HepG2 (cell line): ENCODE results near the gene RREB1. TPM values are rescaled to one million over a fixed set of nuclear protein-coding genes. Genes with fewer than 3 reads are reported as not detected.

Experiments used
- PITX1 ChIP-seq: sonication (generic); formaldehyde crosslinking; IDR thresholded peaks from 2 replicates; pipeline ENCODE4 v1.5.1; 2020; ENCODE audit warnings: mild to moderate bottlenecking, missing genetic modification reagents
- SOX5 ChIP-seq: IDR thresholded peaks from 2 replicates; pipeline ENCODE4 v1.6.1; 2016; ENCODE audit warnings: borderline replicate concordance
- TGIF2 ChIP-seq: IDR thresholded peaks from 2 replicates; pipeline ENCODE4 v1.6.1; 2016; ENCODE audit warnings: control low read depth, missing compliant biosample characterization
- polyA plus RNA-seq, 8 experiments: library from polyadenylated mRNA; depleted of rRNA in 3 of 8; stranded (reverse) in 7 of 8; unstranded in 1 of 8; fragments of >200 nt; fragmentation: Illumina TruSeq in 4 of 8; extraction: Trizol in 4 of 8; gene quantifications; 2 replicates each; pipeline versions ENCODE4 v1.2.1 to v1.2.3, GENCODE V29; 2011 to 2016; ENCODE audit warnings: low read depth in 4 of 8, missing spikeins in 1 of 8, mixed read lengths in 1 of 8; ENCODE audit not compliant: insufficient read depth in 1 of 8
- total RNA-seq, 5 experiments: library from RNA; depleted of rRNA; stranded (reverse); fragments of >200 nt; fragmentation: Illumina TruSeq; extraction: Trizol; gene quantifications; 2 replicates each; pipeline ENCODE4 v1.2.3, GENCODE V29; 2016; ENCODE audit warnings: low read depth in 1 of 5
- TF ChIP-seq, protein P1 (sequence below): sonication (generic); formaldehyde crosslinking; IDR thresholded peaks from 2 replicates; pipeline ENCODE4 v1.4.0; 2020; ENCODE audit warnings: missing genetic modification reagents, borderline replicate concordance
- TF ChIP-seq, protein P2 (sequence below): sonication (generic); formaldehyde crosslinking; IDR thresholded peaks from 2 replicates; pipeline ENCODE4 v1.4.0; 2020; ENCODE audit warnings: low read depth, mild to moderate bottlenecking, missing genetic modification reagents
- TF ChIP-seq, protein P3 (sequence below): sonication (generic); formaldehyde crosslinking; IDR thresholded peaks from 2 replicates; pipeline ENCODE4 v1.5.1; 2020; ENCODE audit warnings: mild to moderate bottlenecking, missing genetic modification reagents, borderline replicate concordance
- TF ChIP-seq, protein P4 (sequence below): sonication (generic); formaldehyde crosslinking; IDR thresholded peaks from 2 replicates; pipeline ENCODE4 v1.4.0; 2020; ENCODE audit warnings: mild to moderate bottlenecking, missing genetic modification reagents, borderline replicate concordance
- TF ChIP-seq, protein P5 (sequence below): sonication (generic); formaldehyde crosslinking; IDR thresholded peaks from 2 replicates; pipeline ENCODE4 v1.5.0; 2020; ENCODE audit warnings: missing genetic modification reagents, mild to moderate bottlenecking, borderline replicate concordance

RREB1 gene
- total and polyA plus RNA-seq, 2 of the 13 experiments (the other 11 are each of a cell fraction or from before 2014, with no cell fraction given): 6.1 to 23.2 TPM

DNA sequence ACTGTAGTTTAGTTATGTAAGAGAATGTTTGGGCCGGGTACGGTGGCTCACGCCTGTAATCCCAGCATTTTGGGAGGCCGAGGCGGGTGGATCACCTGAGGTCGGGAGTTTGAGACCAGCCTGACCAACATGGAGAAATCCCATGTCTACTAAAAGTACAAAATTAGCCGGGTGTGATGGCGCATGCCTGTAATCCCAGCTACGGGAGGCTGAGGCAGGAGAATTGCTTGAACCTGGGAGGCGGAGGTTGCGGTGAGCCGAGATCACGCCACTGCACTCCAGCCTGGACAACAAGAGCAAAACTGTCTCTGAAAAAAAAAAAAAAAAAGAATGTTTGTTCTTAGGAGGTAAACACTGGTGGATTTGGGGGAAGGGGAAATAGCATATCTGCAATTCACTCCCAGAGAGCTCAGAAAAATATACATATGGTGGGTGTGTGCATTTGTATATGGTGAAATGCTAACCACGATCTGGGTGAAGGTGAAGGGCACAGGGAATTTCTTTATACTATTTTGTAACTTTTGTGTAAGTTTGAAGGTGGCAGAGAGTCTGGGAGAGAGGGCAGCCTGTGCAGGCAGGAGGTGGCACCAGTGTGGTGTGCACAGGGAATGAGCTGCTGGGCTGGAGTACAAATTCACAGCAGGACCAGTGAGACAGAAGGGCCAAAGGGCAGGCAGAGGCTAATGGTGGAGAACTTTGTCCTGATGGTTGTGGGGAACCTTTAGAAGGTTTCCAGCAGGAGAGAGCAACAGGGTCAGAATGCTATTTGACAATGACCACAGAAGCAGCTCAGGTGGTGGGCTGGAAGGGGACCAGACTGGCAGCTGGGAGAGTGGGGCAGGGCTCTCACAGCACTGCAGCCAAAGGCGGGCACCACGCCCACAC, 162.8 kb downstream of the RREB1 start (continued):
- TF ChIP-seq, protein P1, sequence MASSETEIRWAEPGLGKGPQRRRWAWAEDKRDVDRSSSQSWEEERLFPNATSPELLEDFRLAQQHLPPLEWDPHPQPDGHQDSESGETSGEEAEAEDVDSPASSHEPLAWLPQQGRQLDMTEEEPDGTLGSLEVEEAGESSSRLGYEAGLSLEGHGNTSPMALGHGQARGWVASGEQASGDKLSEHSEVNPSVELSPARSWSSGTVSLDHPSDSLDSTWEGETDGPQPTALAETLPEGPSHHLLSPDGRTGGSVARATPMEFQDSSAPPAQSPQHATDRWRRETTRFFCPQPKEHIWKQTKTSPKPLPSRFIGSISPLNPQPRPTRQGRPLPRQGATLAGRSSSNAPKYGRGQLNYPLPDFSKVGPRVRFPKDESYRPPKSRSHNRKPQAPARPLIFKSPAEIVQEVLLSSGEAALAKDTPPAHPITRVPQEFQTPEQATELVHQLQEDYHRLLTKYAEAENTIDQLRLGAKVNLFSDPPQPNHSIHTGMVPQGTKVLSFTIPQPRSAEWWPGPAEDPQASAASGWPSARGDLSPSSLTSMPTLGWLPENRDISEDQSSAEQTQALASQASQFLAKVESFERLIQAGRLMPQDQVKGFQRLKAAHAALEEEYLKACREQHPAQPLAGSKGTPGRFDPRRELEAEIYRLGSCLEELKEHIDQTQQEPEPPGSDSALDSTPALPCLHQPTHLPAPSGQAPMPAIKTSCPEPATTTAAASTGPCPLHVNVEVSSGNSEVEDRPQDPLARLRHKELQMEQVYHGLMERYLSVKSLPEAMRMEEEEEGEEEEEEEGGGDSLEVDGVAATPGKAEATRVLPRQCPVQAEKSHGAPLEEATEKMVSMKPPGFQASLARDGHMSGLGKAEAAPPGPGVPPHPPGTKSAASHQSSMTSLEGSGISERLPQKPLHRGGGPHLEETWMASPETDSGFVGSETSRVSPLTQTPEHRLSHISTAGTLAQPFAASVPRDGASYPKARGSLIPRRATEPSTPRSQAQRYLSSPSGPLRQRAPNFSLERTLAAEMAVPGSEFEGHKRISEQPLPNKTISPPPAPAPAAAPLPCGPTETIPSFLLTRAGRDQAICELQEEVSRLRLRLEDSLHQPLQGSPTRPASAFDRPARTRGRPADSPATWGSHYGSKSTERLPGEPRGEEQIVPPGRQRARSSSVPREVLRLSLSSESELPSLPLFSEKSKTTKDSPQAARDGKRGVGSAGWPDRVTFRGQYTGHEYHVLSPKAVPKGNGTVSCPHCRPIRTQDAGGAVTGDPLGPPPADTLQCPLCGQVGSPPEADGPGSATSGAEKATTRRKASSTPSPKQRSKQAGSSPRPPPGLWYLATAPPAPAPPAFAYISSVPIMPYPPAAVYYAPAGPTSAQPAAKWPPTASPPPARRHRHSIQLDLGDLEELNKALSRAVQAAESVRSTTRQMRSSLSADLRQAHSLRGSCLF: no peak
- TF ChIP-seq, protein P2, sequence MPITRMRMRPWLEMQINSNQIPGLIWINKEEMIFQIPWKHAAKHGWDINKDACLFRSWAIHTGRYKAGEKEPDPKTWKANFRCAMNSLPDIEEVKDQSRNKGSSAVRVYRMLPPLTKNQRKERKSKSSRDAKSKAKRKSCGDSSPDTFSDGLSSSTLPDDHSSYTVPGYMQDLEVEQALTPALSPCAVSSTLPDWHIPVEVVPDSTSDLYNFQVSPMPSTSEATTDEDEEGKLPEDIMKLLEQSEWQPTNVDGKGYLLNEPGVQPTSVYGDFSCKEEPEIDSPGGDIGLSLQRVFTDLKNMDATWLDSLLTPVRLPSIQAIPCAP (CRISPR knock-in tag): no peak
- TF ChIP-seq TGIF2 (CRISPR knock-in tag) (no peak), PITX1 (CRISPR knock-in tag) (peak; percentile 44; the same call in 1 of the 2 replicates), SOX5 (CRISPR knock-in tag) (peak; percentile 44; the same call in 1 of the 2 replicates)
- TF ChIP-seq, protein P3, sequence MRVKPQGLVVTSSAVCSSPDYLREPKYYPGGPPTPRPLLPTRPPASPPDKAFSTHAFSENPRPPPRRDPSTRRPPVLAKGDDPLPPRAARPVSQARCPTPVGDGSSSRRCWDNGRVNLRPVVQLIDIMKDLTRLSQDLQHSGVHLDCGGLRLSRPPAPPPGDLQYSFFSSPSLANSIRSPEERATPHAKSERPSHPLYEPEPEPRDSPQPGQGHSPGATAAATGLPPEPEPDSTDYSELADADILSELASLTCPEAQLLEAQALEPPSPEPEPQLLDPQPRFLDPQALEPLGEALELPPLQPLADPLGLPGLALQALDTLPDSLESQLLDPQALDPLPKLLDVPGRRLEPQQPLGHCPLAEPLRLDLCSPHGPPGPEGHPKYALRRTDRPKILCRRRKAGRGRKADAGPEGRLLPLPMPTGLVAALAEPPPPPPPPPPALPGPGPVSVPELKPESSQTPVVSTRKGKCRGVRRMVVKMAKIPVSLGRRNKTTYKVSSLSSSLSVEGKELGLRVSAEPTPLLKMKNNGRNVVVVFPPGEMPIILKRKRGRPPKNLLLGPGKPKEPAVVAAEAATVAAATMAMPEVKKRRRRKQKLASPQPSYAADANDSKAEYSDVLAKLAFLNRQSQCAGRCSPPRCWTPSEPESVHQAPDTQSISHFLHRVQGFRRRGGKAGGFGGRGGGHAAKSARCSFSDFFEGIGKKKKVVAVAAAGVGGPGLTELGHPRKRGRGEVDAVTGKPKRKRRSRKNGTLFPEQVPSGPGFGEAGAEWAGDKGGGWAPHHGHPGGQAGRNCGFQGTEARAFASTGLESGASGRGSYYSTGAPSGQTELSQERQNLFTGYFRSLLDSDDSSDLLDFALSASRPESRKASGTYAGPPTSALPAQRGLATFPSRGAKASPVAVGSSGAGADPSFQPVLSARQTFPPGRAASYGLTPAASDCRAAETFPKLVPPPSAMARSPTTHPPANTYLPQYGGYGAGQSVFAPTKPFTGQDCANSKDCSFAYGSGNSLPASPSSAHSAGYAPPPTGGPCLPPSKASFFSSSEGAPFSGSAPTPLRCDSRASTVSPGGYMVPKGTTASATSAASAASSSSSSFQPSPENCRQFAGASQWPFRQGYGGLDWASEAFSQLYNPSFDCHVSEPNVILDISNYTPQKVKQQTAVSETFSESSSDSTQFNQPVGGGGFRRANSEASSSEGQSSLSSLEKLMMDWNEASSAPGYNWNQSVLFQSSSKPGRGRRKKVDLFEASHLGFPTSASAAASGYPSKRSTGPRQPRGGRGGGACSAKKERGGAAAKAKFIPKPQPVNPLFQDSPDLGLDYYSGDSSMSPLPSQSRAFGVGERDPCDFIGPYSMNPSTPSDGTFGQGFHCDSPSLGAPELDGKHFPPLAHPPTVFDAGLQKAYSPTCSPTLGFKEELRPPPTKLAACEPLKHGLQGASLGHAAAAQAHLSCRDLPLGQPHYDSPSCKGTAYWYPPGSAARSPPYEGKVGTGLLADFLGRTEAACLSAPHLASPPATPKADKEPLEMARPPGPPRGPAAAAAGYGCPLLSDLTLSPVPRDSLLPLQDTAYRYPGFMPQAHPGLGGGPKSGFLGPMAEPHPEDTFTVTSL (CRISPR knock-in tag): peak; percentile 61; the same call in 1 of the 2 replicates
- TF ChIP-seq, protein P4, sequence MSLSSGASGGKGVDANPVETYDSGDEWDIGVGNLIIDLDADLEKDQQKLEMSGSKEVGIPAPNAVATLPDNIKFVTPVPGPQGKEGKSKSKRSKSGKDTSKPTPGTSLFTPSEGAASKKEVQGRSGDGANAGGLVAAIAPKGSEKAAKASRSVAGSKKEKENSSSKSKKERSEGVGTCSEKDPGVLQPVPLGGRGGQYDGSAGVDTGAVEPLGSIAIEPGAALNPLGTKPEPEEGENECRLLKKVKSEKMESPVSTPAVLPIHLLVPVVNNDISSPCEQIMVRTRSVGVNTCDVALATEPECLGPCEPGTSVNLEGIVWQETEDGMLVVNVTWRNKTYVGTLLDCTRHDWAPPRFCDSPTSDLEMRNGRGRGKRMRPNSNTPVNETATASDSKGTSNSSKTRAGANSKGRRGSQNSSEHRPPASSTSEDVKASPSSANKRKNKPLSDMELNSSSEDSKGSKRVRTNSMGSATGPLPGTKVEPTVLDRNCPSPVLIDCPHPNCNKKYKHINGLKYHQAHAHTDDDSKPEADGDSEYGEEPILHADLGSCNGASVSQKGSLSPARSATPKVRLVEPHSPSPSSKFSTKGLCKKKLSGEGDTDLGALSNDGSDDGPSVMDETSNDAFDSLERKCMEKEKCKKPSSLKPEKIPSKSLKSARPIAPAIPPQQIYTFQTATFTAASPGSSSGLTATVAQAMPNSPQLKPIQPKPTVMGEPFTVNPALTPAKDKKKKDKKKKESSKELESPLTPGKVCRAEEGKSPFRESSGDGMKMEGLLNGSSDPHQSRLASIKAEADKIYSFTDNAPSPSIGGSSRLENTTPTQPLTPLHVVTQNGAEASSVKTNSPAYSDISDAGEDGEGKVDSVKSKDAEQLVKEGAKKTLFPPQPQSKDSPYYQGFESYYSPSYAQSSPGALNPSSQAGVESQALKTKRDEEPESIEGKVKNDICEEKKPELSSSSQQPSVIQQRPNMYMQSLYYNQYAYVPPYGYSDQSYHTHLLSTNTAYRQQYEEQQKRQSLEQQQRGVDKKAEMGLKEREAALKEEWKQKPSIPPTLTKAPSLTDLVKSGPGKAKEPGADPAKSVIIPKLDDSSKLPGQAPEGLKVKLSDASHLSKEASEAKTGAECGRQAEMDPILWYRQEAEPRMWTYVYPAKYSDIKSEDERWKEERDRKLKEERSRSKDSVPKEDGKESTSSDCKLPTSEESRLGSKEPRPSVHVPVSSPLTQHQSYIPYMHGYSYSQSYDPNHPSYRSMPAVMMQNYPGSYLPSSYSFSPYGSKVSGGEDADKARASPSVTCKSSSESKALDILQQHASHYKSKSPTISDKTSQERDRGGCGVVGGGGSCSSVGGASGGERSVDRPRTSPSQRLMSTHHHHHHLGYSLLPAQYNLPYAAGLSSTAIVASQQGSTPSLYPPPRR (CRISPR knock-in tag): peak; percentile 57; the same call in 1 of the 2 replicates
- TF ChIP-seq, protein P5, sequence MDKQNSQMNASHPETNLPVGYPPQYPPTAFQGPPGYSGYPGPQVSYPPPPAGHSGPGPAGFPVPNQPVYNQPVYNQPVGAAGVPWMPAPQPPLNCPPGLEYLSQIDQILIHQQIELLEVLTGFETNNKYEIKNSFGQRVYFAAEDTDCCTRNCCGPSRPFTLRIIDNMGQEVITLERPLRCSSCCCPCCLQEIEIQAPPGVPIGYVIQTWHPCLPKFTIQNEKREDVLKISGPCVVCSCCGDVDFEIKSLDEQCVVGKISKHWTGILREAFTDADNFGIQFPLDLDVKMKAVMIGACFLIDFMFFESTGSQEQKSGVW: no peak
